GM12892 (cell line): ENCODE results near the gene ATF7.

ENCODE experiments used
- DNase-seq: peaks from one replicate; pipeline ENCODE4 v3.0.0; 2011; ENCODE audit not compliant: insufficient read length
- FAIRE-seq: peaks from 2 replicates; lab custom pipeline; 2011; peaks lifted over from hg19 to GRCh38; lab: Jason Lieb, UNC
- POLR2A ChIP-seq: IDR thresholded peaks from 2 replicates; pipeline ENCODE4 v1.6.1; 2011; ENCODE audit warnings: low read depth, low read length, control low read depth
- POLR2AphosphoS5 ChIP-seq: IDR thresholded peaks from 2 replicates; pipeline ENCODE4 v1.6.1; 2011; ENCODE audit warnings: low read depth, low read length, control low read depth
- TAF1 ChIP-seq: IDR thresholded peaks from 2 replicates; pipeline ENCODE4 v1.6.1; 2011; ENCODE audit warnings: low read depth, mild to moderate bottlenecking, control low read depth, low read length, borderline replicate concordance

The ATF7 gene

DNA sequence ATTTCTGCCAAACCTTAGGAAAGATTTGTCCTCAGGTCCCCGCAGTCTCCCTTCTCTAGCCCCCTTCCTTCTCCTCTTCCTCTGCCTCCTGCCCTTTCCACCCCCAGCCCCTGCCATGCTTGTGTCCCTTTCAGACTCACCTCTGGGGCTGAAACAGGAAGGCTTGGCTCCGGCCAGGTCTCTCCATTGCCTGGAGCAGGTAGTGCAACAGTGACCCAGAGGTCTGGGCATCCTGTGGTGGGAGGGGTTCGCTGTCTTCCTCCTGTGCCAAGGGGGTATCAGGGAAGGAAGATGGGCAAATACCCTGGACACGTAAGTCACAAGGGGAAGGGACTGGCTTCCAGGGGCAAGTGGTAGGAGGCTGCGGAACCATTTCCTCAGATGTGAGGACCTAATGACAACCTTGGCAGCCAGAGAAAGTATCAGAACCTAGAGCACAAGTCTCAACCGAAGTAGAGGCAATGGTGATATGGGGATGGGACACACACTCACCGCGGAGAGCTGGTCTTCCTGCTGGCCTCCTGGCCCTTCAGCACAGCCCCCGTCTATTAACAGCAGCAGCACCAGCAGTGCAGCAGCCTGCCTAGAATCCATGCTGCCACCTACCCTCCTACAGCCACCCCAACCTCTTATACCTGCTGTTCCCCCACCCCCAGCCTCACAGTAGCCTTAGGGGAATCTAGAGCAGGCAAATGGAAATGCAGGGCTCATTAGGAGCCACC is 119.1 kb downstream of the ATF7 start, which contains the start of gene NPFF:
TSS of gene NPFF (minus strand) at position 604 of the 722 bp plus-strand sequence. CDS start at position 594, 10 bp downstream.
- TF ChIP-seq POLR2A = no peak
- no peak for TF ChIP-seq TAF1
- TF ChIP-seq POLR2AphosphoS5 = no peak; the same call in 1 of the 2 replicates
- no peak for DNase-seq
- FAIRE-seq = no peak

DNA sequence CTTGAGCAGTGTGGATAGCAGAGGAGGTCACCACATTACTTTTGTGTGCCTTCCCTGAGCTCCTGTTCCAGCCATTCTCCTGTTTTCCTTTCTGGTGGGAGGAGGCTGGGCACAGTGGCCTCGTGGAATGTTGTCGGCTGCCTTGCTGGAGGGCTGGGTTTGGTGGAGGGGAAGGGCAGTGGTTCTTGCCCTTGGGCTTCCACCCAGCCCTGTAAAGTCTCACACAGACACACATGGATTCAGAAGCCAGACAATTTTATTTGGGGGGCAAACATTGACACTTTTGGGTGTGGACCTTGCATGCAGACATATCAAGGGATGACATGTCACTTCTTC is 119.8 kb downstream of the ATF7 start:
- TF ChIP-seq POLR2AphosphoS5 (no peak), TAF1 (no peak), POLR2A (no peak)
- no peak for DNase-seq
- no peak for FAIRE-seq

DNA sequence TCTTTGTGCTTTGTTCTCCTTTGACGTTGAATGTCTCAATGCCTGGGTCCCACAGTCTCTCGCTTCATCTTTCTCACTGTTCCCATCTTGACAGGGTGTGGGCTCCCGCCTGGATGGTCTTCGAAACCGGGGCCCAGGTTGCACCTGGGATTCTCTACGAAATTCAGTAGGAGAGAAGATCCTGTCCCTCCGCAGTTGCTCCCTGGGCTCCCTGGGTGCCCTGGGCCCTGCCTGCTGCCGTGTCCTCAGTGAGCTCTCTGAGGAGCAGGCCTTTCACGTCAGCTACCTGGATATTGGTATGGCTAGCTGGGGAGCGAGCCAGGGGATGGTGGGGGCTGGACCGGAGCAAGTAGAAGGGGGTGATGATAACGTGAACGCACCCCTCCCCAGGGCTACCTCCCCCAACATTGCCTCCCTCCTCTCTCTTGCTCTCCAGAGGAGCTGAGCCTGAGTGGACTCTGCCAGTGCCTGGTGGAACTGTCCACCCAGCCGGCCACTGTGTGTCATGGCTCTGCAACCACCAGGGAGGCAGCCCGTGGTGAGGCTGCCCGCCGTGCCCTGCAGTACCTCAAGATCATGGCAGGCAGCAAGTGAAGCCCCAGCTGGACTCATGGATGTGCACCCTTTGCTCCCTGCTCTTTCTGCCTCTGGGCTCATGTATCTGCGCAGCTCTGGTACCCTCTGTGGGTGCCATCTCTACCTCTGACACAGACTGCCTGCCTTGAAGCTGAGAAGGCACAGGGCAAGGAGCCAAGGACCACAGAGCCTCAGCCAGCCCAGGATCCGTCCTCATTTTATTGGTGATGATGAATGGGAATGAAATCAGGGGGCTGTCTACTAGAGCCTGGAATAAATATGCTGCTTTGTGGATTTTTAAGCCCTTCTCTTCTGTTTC is 120.4 kb downstream of the ATF7 start:
- FAIRE-seq (no peak), DNase-seq (no peak)
- TF ChIP-seq POLR2AphosphoS5 = no peak
- TF ChIP-seq POLR2A = no peak; the same call in 1 of the 2 replicates
- no peak for TF ChIP-seq TAF1

DNA sequence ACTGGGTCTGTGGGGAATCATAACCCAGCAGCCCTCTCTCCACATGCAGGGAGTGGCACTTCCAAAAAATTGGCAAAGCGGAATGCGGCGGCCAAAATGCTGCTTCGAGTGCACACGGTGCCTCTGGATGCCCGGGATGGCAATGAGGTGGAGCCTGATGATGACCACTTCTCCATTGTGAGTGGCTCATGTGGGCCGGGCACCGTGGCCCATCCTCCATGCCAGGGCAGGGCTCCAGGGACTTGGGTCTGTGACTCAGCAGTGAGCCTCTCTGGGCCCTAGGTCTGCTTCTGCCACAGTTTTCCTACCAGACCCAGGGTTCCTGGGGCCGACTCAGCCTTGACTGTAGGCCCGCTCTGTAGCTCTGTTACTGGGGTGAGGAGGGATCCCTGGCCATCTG is 121.1 kb downstream of the ATF7 start:
- DNase-seq (no peak), FAIRE-seq (no peak)
- TF ChIP-seq POLR2A (no peak; the same call in 1 of the 2 replicates), TAF1 (no peak), POLR2AphosphoS5 (no peak)

DNA sequence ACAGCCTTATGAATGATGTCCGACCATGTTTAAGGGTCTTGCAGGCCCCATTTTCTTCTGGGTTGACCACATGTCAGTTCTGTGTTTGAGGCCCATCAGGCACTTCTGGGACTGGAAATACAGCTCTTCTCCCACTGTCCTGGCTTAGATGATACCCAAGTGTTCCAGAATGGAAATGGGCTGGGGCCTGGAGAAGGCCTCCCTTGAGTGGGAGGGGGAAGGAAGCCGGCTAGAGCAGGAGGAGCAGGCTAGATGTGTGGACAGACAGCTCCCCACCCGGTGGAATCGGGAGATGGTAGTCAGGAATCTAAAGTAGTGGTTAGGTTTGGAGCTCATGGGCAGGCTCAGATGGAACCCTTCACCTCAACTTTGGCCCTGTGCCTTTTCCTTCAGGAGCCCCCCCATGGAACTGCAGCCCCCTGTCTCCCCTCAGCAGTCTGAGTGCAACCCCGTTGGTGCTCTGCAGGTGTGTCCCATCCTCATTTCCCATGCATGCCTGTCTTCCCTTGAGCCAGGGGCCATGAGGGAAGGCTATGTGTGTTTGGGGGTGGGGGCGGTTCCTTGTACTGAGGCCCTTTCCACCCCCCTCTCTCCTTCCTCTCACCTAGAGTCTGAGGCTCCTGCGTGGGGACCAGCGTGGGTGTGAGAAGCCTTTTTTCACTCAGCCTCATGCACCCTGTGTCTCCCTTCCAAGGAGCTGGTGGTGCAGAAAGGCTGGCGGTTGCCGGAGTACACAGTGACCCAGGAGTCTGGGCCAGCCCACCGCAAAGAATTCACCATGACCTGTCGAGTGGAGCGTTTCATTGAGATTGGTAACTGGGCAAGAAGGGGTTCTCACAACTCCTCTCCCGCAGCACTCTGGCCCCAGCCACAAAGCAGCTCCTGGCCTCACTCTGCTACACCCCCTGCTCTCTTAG is 121.9 kb downstream of the ATF7 start:
- TF ChIP-seq TAF1 = no peak
- no peak for TF ChIP-seq POLR2A
- TF ChIP-seq POLR2AphosphoS5 = no peak
- DNase-seq (no peak), FAIRE-seq (no peak)

DNA sequence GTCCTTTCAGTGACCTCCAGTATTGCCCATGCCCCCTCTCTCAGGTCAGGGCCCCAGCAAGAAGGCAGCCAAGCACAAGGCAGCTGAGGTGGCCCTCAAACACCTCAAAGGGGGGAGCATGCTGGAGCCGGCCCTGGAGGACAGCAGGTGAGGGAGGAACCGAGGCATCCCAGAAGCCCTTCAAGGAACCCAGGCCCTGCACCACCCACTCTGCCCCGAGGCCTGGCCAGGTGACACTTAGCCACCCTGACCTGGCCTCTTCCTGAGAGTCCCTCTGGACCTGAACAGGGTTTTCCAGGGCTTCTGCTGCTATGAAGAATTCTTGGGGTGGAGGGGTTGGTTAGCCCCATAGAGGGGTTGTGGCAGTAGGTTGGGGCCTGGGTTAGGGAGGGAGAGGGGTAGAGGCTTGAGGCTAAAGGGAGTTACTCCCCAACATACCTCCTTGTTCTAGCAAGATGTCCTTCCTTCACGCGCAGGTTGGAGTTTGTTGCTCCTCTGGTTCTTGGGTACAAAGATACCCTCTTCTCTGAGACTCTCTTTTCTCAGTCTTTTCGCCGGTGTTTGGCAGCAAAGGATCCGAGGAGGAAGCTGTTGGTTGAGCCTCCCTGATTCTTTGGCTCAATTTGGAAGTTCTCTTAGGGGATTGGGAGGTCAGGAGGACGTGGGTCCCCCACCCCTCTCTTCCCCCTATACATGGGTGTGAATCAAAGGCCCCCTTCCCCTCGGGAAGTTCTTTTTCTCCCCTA is 123.0 kb downstream of the ATF7 start:
- FAIRE-seq (no peak), DNase-seq (no peak)
- TF ChIP-seq POLR2AphosphoS5 (no peak), POLR2A (no peak), TAF1 (no peak)

DNA sequence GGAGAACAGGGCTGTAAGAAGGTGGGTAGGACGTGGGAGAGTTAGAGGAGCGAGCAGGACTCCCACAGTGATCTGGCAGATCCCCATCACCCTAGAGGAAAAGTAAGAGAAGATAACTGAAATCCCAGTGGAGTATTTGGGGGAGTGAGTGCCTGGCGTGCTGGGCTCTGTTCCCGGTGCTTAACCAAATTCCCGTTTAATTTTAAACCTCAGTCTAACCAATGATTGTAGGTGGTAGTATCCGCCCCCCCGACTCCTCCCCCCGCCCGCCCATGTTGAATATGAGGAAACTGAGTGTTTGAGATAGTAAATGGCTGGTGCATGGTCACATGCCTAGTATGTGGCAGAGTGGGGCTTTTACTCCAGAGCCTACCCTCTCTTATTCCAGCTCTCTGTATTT is 123.9 kb downstream of the ATF7 start:
- FAIRE-seq = no peak
- TF ChIP-seq POLR2A (no peak), POLR2AphosphoS5 (no peak), TAF1 (no peak)
- no peak for DNase-seq

DNA sequence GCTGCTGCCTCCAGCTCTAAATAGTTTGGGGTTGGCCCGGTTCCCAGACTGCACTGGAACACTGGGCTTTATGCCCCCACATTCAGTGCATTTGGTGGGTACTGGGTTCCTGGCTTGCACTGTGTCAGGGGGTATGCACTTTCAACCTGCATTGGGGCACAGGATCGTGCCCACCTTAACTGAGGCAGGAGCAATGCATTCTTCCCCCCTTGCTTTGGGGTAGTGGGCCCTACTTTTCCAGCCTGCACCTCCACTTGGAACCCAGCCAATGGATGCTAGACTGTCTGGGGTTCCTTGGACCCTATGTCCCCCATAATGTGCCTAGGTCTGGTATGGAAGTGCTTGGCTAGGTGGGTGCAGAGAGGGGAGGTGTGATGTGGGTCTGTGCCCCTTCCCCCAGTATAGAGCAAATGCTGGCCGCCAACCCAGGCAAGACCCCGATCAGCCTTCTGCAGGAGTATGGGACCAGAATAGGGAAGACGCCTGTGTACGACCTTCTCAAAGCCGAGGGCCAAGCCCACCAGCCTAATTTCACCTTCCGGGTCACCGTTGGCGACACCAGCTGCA is 124.5 kb downstream of the ATF7 start:
- FAIRE-seq (no peak), DNase-seq (no peak)
- TF ChIP-seq POLR2A = peak; percentile 33
- TF ChIP-seq POLR2AphosphoS5 = no peak; the same call in 1 of the 2 replicates
- peak; percentile 3; the same call in 1 of the 2 replicates for TF ChIP-seq TAF1

DNA sequence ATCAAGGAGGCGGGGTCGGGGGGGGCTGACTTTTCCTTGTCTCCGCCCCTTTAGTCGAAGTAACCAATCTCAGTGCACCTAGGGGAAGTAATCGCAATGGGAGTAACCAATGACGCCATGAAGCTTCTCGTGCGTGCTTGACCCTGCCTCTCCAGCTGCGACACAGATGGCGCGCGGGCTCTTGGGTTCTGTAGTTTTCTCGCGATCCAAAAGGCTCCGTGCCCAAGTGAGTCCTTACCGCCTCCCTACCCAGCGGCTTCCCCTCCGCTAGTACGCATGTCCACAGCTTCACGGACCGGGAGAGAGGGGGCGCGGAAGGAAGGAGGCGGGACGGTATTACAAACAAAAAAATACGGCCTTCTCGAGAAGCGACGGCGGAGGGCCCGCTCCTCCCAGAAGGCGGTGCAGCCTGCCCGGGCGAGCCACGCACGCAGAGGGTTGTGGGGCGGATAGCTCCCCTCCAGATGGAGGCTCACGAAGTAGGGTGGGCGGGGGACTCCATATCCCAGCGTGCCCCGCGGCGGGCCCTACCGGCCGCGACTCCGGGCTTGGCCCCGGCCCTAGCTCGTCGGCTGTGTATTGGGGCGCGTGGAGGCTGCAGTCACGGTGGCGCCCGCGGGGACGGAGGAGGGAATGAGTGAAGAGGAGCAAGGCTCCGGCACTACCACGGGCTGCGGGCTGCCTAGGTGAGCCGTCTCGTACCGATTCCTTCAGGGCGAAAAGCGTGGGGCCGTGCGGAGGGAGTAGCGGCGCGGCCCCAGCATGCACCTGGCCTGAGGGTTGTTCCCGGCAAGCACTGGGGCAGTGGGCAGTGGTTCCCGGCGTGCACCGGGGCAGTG is 125.2 kb downstream of the ATF7 start, which contains the start of gene TARBP2:
TSS of gene TARBP2 (plus strand) at position 508 of the 839 bp plus-strand sequence. CDS start at position 634, 126 bp downstream.
- peak; percentile 91 for TF ChIP-seq POLR2AphosphoS5
- TF ChIP-seq POLR2A = peak; percentile 89
- TF ChIP-seq TAF1 = 0 out of 2 replicates have a peak, but pooled peaks have one; percentile 47
- DNase-seq (peak; percentile 89), FAIRE-seq (peak; percentile 98)
